ENCODE measurements around the gene MRPL58. TPM values are rescaled to one million over a fixed set of nuclear protein-coding genes. Genes with fewer than 3 reads are reported as not detected.
A peak's percentile ranks its signal among the peaks of the same experiment; 100 is the strongest.
"Not testable (repeated sequence)": the region's sequence is repeated elsewhere in the genome, so short reads cannot be mapped to it uniquely, and the experiment has no call there.

The MRPL58 gene
- total RNA-seq, 1 donor from 2014 or later = 16.7 TPM

DNA sequence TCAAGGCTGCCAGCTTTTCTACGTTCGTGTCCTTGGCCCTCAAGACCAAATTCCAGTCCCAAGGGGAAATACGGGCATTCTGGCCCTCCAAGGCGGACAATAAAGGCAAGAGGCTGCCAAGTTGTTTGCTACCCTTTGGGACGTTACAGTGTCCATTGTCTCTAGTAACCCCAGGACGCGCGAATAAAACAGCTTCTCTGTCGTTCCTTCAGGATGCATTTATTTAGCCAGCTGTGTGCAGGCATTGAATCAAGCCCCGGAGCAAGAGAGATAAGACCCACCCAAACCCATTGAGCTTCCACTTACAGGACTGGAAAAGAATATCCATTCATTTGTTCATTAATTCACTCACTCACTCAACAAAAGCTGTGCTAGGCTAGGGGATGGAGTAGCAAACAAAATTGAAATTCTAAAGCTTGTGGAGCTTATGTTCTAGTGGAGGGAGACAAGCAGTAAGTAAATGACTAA is 656 bp downstream of the MRPL58 start:
- DNase-seq (ENCODE audit: low spot score) = no peak

DNA sequence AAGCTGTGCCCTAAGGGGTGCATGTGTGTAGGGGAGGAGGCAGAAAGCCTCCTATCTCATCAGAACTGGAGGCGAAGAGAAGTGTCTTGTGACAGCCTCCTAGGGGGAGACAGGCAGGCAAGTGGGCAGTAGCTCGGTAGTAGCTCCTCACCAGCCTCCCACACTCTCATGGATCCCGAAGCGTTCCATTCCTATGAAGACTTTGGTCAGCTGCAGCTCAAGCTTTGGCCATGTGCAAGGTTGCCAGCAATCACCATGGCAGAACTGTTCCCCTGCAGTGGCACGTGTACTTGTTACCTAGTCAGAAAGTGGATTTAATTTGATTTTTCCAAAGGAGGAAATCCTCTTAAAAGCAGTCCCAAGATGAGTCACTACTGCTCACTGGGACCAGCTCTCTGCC is 6.7 kb downstream of the MRPL58 start:
- no peak for DNase-seq (ENCODE audit: low spot score)

DNA sequence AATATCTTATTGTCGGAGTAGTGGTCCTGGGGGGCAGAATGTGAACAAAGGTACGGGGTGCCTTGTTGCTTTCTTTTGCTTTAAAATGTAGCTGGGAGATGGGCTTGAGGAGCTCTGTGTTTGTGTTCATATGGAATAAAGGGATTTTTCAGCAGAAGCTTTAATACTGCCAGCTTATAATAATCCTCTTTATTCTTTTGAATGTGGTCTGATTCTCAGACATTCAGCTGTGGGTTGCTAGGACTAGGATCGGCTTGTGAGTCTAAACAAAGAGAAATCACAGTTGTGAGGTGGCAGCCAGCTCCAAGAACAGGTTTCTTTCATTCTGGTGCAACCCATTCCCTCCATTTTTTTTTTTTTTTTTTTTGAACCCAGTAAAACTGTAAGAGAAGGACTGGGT is 7.2 kb downstream of the MRPL58 start:
- DNase-seq (ENCODE audit: low spot score) = no peak

DNA sequence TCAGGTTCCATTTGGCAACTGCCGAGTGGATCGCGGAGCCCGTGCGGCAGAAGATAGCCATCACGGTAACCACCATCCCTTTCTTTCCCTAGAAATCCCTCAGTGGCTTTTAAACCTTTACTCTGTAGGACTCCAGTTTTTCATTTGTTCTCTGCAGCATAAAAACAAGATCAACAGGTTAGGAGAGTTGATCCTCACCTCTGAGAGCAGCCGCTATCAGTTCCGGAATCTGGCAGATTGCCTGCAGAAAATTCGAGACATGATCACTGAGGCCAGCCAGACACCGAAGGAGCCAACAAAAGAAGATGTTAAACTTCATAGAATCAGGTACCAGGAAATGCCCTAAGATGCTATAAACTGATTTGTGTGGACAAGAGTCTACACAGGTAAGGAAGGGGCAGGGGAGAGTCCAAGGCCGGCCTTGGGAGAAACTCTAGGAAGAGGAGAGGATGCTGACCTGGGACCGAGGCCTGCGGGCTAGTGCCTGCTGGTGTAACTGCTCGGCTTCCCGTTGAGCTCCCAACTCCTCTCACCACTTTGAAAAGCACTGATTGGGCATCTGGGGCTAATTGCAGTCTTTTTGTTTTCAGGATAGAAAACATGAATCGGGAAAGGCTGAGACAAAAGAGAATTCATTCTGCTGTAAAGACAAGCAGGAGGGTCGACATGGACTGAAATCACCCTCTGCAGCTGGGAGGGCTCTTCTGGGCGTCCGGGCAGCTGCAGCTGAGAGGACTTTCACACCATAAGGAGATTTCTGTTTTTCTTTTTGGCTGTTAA is 8.1 kb downstream of the MRPL58 start:
- DNase-seq (ENCODE audit: low spot score) = no peak

DNA sequence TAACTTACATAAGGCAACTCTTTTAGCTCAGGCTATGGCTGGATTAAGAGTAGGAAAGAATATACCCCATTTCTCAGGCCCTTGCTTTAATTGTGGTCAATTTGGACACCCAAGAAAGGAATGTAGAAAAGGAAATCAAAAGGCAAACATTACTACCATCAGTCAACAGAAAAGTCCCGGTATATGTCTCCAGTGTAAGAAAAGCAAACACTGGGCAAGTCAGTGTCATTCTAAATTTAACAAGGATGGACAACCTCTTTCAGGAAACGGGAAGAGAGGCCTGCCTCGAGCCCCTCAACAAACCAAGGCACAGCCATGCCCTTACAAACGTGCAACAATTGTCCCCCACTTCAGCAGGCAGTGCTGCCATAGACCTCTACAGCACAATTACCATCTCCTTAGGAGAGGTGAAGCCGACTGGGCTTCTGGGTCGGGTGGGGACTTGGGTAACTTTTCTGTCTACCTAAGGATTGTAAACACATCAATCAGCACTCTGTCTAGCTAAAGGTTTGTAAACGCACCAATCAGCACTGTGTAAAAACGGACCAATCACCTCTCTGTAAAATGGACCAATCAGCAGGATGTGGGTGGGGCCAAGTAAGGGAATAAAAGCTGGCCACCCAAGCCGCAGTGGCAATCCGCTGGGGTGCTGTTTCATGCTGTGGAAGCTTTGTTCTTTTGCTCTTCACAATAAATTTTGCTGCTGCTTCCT is 12.4 kb downstream of the MRPL58 start:
- DNase-seq (ENCODE audit: low spot score) = no peak

DNA sequence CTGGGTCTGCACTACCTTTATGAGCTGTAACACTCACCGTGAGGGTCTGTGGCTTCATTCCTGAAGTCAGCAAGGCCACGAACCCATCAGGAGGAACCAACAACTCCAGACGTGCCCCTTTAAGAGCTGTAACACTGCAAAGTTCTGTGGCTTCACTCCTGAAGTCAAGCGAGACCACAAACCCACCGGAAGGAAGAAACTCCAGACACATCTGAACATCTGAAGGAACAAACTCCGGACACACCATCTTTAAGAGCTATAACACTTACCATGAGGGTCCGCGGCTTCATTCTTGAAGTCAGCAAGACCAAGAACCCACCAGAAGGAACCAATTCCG is 12.9 kb downstream of the MRPL58 start:
- not testable (repeated sequence) for DNase-seq (ENCODE audit: low spot score)

DNA sequence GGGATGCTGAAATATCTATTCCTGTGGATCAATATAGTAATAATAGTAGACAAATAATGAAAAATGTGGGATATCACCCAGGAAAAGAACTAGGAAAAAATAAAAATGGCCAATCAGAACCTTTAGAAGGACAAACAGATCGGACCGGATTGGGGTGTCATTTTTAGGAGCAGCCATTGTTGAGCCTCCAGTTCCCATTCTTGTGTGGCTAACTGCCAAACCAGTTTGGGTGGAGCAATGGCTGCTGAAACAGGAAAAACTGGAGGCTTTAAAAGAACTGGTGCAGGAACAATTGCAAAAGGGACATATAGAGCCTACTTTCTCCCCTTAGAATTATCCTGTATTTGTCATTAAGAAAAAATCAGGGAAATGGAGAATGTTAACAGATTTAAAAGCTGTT is 14.2 kb downstream of the MRPL58 start:
- not testable (repeated sequence) for DNase-seq (ENCODE audit: low spot score)

DNA sequence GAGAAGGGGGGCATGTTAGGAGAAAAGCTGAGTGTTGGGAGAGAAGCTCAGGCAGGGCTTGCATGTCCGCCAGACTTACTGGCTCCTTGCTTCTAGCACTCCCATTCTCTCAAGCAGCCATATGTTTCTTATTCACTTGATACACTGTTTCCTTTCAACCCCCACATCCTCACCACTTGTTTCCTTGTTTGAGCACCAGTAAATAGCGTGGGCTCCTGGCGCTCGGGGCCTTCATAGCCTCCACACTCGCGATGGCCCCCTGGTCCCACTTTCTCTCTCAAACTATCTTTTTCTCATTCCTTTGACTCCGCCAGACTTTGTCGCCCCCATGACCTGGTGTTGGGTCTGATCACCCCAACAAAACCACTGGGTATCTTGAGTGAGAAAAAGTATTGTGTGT is 17.7 kb downstream of the MRPL58 start:
- DNase-seq (ENCODE audit: low spot score) = no peak

DNA sequence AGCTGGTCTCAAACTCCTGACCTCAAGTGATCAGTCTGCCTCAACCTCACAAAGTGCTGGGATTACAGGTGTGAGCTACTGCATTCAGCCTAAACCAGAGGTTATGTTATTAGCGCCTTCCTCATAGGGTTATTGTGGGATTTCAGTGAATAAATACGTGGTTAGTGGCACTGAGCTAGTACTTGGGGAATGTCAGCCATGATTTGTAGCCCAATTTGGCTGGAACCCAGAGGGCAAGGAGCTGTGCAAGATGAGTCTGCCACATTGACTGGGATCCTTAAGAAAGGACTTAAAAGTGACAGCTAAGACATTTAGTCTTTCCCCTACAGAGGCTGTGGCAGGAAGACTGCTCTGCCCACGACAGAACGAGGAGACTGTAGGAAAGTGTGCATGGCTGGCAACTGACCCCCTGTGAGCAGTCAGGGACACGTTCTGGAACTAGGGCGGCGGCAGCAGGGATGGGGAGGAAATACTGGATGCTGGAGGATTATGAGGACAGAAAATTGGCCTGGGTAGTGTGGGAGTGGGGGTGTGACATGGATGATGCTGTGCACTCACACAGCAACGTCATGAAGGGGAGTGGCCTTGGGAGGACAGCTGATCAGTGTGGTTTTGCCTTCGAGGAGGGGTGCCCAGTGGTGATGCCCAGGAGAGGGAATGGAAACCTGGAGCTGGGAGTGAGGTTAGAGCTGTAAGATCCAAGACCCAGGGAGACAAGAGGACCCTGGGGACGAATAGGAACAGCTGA is 19.7 kb downstream of the MRPL58 start:
- peak; percentile 72 for DNase-seq (ENCODE audit: low spot score)

DNA sequence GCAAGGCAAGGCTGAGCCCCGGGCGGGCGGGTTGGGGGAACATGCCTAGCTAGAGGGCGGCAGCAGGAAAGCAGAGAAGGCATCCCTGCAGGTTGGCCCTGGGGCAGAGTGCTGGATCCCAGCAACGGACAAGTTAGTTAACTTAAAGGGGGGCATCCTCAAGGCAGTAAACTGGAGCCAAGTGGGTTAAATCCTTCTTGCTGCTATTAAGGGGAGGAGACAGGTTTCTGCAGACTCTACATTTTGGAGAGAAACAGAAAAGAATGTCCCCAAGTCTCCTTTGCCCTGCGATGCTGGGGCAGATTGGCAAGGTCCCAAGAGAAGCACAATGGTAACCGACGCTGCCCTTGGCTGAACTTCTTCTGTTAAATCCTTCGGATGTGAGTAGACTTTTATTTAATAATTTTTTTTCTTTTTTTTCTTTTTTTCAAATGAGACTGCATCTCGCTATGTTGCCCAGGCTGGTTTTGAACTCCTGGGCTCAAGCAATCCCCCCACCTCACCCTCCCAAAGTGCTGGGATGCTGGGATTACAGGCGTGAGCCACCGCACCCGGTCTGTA is 20.3 kb downstream of the MRPL58 start:
- DNase-seq (ENCODE audit: low spot score) = peak; percentile 30

DNA sequence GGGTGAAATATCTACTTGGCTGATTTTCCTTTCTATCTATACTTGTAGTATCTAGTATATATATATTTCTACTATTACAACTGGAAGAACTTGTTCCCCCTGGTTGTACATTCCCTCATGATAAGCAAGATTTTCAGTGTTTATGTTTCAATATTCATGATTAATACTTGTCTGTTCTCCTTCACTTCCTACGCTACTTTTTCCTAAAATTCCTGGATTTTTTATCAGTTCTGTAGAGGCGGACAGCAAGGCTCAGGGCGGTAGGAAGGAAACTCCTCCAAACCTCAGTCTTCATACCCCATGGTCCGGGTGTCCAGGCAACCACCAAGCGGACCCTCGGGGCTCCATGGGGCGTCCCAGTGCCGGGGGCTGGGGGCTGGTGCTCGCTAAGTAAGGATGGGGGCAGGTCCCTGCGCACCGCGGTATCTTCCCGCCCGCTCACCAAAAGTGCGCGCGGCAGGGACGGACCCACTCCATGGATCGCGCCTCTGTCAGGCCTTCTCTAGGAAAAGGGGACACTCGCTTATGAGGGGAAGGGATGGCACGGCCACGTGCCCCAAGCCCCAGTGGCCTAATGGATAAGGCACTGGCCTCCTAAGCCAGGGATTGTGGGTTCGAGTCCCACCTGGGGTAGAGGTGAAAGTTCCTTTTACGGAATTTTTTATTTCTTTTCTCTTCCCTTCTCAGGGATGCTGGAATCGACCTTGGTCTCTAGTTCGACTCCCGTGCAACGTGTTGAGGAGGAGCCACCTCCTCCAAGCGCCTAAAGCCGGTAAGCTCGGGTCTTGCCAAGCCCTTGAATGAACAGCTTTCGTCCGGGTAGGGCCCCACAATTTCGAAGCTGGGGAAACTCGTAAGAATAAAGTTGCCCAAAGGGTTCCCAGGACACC is 21.1 kb downstream of the MRPL58 start:
- peak; percentile 96 for DNase-seq (ENCODE audit: low spot score)

DNA sequence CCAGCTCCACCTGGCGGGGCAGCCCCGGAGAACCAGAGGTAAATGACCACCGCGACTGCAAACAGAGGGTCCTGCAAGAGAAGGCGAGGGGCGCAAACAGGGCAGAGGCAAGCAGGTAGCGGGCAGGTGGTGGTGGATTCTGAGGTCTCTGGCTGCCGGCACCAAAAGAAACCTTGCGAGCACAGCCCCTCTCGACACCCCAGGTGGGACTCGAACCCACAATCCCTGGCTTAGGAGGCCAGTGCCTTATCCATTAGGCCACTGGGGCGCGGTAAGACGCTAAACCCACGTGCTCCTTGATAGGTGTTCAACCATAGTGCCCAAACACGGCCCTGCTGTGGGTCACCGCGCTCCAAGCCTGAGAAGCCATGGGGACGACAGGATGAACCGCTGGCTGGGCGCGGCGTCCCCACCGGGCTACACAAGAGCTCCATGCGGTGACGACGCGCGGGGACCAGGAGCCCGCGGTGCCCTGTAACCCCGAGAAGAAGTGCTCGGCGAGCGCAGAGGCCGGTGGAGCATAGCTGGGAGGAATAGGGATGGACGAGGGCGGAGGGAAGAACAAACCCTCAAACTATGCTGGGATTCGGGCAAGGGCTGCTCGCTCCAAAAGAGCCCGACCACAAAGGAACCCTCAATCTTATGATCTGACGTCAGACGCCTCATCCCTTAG is 21.9 kb downstream of the MRPL58 start:
- DNase-seq (ENCODE audit: low spot score) = peak; percentile 91

DNA sequence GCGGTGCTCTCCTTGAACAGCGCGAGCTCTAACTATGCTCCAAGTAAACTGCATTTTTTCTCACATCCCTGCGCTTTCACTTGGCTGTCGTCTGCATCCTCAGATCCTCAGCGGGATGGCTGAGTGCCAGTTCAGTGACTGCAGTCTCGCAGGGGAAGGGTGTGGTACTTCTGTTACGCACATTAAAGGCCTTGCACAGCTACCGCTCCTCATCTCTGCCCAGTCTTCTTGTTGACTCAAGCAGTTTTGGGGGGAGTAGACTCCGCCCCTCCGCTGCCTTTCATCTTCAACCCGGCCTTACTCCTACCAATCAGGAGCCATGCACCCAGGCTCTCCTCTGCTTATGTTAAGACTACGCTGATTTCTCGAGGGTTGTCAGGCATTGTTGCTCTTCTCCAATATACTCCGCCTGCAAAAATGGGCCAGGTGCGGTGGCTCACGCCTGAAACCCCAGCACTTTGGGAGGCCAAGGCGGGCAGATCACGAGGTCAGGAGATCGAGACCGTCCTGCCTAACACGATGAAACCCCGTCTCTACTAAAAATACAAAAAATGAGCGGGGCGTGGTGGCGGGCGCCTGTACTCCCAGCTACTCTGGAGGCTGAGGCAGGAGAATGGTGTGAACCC is 24.3 kb downstream of the MRPL58 start:
- peak; percentile 73 for DNase-seq (ENCODE audit: low spot score)

DNA sequence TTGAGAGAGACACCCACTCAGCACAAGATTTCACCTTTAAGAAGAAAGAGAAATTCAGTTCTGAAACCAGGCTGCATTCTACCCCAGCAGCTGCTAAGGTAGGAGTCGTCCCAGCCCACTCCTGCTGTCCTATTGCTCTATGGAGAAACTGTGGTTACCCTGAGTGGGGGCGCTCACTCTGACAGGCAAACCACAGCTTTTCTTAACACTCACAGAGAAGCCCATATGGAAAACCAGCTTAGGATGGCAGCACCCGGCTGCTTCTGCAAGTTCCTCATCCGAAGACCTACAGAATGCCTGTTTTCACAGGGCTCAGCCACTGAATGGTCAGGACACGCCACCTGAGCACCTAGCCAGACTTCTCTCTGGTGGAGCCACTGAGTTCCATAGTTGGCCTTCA is 26.8 kb downstream of the MRPL58 start:
- DNase-seq (ENCODE audit: low spot score) = no peak

DNA sequence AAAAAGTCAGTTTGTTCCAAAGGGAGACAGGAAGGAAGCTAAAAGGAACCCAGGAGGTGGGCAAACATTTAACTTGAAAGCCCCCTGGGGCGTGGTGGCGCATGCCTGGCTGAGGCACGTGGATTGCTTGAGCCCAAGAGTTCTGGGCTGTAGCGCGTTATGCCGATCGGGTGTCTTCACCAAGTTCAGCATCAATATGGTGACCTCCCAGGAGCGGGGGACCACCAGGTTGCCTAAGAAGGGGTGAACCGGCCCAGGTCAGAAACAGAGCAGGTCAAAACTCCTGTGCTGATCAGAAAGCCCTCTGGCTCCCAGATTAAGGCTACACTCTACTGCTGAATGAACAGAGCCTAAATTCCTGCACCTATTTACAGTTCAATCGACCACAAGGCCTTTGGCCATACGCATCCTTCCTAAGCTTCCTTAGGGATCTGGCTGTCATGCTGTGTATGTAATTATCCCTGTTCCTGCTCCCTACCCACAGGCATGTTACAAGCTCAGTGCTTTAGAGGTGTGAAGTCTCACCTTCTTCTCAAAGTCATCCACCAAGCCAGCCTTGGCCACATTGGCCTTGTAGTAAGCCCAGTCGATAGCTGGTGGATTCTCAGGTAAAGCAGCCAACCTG is 29.3 kb downstream of the MRPL58 start:
- no peak for DNase-seq (ENCODE audit: low spot score)

DNA sequence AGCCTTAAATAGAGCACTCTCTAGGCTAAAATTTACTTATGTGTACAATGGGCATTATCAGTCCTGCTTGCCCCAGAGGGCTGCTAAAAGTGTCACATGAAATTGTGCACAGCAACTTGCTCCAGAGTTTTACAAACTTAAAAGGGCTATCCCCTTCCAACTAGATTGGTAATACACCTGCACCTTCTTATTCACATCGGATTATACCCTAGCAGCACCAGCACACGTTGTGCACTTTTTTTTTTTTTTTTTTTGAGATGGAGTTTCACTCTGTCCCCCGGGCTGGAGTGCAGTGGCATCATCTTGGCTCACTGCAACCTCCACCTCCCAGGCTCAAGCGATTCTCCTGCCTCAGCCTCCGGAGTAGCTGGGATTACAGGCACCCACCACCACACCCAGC is 31.3 kb downstream of the MRPL58 start:
- DNase-seq (ENCODE audit: low spot score) = not testable (repeated sequence)

DNA sequence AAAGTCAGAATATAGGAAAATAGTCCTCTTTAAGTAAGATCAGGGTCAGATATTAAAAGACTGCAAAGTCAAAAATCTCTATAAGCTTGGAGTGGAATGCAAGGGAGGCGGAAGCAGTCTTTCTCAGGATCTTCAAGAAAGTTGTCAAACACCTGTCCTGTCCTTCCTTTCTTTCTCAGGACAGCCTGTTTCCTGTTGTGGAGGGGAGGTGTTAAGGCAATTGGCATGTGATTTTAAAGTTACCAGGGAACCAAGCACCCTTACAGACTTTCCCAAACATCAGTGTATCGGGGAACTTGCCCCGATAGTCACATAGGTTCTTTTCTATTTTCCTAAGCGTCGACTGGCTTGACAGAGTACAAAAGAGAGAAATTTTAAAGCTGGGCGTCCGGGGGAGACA is 32.2 kb downstream of the MRPL58 start:
- no peak for DNase-seq (ENCODE audit: low spot score)

DNA sequence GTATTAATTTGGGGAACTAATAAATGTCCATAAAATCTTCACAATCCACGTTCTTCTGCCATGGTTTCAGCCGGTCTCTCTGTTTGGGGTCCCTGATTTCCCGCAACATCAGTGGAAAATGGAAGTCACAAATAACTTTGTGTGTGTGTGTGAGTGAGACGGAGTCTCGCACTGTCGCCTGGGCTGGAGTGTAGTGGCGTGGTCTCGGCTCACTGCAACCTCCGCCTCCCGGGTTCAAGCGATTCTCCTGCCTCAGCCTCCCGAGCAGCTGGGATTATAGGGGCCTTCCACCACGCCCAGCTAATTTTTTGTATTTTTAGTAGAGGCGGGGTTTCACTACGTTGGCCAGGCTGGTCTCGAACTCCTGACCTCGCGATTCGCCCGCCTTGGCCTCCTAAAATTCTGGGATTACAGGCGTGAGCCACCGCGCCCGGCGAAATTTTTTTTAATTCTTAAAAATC is 33.5 kb downstream of the MRPL58 start:
- not testable (repeated sequence) for DNase-seq (ENCODE audit: low spot score)

DNA sequence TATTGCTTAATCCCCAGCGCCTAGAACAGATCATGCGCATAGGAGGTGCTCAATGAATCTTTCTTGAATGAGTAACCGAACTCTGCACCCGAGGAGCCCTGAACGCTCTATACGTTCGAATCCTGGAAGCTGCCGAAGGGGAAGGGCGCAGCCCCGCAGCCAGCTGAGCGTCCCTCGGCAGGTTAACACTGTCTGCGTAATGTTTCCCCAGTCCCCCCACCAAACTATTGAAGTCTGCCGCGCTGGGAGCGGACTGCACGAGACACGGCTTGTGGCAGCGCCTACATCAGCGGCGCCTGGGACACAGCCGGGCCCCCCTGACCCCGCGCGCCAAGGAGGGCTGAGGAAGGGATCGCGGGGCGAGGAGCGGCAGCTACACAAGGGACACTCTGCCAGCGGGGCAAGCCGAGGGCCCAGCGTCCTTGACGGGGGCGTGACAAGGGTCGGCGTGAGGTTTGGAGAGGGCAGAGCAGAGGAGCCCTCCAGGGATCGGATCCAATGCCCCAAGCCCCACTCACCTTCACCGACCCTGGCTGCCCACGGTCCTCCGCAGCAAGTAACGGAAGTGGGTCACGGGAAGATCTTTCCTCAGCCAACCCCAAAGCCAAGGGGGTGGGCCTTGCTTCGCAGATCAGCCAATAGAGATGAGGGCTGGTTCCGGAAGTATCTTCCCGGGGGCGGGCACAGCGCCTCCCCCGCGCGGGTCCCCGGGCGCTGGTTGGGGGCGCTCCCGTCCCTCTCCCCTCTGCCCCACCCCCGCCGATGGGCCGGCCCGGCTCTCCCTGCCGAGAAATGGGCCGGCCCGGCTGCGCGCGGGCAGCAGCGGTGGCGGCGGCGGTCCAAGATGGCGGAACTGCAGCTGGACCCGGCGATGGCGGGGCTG is 34.2 kb downstream of the MRPL58 start, which contains the start of the genes ATP5PD and KCTD2:
ATP5PD (minus strand) TSS at position 563 of the 883 bp plus-strand sequence. CDS start 4,319 bp downstream, outside the sequence.
KCTD2 (plus strand) TSS at position 819 of the 883 bp plus-strand sequence; CDS start at position 845, 26 bp downstream.
- peak; percentile 96 for DNase-seq (ENCODE audit: low spot score)
